Stimulated activated CD4-positive, alpha-beta T cell treated with anti-CD3 and anti-CD28 coated beads, Interleukin-1b, Interleukin-23, amount 100 ng/mL, for 1 hour (primary cell): ENCODE measurements around the gene GAS1.

ENCODE experiments used
- DNase-seq, 2 donors: peaks; one replicate each; pipeline ENCODE4 v3.0.0-alpha.2; 2020; ENCODE audit warnings: low read depth in 2 of 2

Gene GAS1

DNA sequence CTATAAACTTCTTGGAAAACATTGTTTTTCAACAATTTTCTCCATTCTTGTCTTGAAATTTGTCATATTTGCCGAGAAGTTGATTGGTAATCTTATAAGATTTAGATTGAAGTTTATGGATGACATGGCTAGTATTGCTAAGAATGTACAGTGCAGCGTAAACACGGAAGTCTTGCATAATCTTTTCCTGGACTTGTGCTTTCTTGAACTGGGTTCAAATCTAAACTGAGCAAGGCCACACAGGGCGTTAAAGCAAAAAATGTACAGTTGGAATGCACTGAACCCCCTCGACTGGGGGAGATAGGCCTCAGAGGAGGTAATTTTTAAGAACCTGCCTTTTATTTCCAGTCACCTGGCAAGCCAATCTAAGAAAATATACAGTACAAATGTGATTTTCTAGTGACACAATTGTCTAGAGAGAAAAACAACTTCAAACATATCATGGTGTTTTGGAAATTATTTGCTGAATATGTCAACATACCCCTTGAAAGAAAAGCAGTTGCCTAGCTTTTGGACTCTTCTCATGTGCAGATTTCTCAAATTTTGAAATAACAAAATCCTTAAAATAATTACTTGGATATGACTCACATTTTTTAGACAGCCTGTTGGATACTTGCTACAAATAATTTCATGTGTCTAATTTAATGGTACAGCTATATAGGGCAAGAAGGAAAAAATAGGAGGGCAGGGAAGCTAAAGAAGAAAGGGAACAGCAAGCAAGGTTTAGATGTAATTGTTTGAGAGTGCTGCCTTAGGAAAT, 18.5 kb upstream of the GAS1 start:
- DNase-seq: no peak

DNA sequence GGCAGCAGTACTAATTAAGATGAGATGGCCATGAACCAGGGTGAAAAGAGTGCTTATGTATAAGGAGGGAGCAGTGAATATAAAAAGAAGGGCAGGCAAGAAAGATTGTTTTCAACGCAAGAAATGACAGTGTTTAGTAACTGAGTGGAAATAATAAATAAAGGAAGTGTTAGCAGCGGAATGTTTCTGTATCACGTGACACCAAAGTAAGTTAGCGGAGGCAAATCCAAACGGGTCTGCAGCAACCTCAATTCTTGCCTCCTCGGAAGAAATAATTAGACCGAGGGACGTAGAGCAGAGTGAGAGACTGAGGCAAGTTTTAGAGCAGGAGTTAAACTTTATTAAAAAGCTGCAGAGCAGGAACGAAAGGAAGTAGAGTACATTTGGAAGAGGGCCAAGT, 15.4 kb upstream of the GAS1 start:
- DNase-seq: no peak

DNA sequence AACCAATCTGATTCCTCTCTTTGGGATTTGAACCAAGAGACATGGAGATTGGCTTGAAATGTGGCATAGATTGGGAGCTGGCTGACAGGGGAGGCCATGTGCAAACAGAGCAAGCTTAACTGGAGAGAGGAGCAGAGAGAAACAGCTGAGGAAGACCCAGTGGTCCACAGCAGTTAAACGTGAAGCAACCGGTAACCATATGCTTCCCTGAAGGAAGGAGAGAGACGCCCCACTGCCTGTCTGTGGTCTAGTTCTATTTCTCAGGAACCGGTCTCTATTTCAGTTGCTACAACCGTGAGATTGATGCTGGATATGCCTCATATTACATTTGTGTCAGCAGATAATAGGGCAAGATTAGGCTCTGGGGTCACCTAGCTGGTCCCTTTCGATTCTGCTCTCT, 13.6 kb upstream of the GAS1 start:
- no peak for DNase-seq

DNA sequence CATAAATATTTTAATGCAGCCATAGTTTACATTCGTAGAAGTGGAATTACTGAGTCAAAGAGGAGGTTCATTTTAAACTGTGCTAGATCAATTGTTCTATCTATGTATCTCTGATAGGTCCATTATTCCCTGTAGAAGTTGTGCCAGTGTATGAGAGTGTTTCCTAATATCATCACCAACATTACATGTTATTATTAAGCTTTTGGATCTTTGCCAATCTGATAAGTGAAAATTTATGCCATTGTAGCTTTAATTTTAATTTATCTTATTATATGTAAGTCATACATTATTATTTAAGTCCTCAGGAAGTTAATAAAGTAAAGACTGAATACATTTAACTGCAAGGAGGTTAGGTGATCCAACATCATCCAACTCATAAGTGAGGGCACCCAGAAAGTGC, 10.9 kb upstream of the GAS1 start:
- DNase-seq: no peak

DNA sequence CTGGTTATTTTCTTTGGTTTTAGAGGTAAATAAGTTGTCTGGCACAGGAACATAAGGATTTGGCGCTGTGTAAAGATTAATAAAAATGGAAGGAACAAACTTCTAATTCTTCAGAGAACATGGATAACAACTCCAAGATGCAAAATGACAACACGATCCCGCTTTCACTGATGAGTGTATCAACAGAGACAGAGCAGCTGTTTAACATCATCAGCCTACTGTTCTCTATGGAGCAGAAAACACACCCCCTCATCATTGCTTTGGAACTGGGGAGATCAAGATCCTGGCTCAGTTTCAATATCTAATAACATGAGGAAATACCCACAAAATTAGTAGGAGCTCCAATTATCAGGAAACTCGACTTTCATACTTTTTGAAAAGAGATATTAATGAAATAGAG, 8.3 kb upstream of the GAS1 start:
- no peak for DNase-seq

DNA sequence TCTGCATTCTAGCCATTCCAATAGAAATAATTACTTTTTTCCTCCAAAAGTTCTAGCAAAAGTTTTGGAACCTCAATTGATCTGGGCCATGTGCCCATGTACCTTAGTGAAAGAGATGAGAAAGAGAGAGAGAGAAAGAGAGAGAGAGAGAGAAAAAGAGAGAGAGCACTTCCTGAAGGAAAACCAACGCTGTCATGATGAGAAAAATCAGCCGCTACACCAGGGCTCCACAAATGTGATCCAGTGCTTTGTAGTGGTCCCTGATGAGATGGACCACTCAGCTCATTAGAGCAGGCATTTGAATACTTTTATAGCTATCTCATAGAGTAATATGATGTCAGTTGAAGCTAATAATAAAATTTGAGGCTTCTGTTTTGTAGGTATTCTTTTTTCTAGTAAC, 7.7 kb upstream of the GAS1 start:
- no peak for DNase-seq

DNA sequence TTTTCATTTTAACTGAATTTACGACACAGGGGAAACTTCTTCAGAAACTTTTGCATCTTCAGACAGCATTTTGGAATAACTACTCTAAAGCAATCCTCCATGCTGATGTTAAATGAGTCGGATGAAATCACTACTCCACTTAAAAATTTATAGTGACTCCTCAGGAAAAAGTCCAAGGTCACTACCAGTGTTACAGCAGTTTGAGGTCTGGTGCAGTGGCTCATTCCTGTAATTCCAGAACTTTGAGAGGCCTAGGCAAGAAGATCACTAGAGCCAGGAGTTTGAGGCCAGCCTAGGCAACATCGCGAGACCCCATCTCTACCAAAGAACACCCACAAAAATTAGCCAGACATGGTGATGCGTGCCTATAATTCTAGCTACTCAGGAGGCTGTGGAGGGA, 5.9 kb upstream of the GAS1 start:
- DNase-seq: no peak

DNA sequence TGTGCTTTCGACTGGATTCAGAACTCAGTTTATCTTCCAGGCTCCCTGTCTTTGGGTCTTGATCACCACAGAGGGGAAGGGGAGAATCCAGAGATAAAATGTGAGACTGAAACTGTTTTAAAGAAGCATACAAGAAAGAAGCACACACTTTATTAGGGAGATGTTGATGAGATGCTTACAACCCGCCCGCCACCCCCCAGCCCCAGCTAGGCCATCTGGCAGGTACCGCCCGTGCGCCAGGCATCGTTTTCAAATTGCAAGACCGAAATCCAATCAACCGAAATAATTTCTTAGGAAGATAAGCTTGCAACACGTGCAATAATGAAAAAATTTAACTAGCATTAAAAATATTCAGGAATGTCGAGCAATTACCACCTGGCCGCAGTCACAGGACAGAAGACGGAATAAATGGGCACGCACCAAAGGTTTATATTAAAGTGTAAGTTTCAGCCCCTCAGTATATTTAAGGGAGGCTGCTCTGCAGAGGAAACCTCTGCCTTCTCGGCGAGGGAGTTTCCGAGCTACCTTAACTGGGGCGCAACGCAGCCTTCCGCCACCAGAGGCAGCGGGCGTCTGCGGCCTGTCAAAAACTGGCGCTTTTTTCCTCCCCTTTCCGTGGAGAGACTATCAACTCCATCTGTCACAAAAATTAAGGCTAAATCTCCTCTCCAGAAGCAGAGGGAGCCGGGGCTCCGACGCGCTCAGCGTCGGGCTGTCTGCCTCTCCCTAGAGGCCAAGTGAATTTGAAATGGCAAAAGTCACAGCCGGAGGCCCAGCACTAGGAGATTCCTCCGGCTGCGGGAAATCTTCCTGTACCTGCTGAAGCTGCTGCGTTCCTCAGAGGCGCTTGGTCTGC, 996 bp upstream of the GAS1 start:
- peak; percentile 23 to 51 for DNase-seq

DNA sequence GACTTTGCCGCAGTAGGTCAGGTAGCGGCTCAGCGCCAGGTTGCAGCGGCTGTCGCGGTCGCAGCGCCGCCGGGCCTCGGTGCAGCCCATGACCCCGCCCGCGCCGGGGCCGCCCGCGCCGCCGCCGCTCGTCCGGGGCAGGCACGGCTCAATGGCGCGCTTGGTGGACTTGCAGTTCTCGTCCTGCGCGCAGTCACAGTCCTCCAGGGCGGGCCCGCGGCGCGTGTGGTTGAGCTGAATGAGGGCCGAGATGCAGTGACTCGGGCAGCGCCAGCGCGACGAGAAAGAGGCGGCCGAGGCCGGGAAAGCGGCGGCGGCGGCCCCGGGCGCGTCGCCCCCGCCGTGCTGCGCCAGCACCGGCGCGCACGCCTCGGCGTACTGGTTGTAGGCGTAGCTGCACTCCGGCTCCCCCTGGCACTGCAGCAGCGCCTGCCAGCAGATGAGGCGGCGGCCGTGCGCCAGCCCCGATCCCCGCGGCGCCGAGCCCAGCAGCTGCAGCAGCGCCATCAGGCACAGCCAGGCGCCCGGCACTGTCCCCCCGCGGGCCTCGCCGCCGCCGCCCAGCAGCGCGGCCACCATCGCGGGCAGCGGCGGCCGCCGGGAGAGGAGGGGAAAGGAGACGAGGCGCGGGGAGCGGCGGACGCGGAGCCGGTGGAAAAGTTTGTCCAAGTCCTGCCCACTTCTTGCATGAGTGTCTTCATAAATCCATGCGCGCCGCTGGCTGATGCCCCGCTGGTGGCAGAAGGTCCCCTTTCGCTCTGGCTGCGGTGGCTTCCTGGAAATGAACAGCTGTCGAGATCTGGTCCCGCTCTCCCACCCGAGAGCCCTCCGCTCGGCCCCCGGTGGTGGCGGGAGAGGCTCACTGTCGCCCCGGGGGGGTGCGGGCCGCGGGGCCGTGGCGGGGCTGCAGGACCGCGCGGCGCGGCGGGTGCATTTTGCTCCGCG, 833 bp downstream of the GAS1 start:
- DNase-seq: peak in 1 of 2 donors; percentile 29

DNA sequence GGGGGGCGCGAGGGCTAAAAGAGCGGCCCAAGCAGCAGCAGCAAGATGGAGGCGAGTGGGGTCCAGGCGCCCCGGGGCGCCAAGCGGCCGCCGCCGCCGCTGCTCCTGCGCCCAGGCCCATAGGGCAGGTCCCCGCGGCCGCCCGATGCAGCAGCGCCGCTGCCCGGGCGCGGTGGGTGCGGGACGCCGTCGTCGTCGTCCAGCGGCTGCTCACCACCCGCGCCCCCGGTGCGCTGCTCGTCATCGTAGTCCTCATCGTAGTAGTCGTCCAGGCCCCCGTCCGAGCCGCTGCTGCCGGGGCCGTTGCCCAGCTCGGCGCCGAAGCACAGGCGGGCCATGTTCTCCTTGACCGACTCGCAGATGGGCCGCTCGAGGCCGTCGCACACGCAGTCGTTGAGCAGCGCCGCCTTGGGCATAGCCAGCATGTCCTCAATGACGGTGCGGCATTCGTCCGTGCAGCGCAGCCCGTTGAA, 1.5 kb downstream of the GAS1 start:
- no peak for DNase-seq

DNA sequence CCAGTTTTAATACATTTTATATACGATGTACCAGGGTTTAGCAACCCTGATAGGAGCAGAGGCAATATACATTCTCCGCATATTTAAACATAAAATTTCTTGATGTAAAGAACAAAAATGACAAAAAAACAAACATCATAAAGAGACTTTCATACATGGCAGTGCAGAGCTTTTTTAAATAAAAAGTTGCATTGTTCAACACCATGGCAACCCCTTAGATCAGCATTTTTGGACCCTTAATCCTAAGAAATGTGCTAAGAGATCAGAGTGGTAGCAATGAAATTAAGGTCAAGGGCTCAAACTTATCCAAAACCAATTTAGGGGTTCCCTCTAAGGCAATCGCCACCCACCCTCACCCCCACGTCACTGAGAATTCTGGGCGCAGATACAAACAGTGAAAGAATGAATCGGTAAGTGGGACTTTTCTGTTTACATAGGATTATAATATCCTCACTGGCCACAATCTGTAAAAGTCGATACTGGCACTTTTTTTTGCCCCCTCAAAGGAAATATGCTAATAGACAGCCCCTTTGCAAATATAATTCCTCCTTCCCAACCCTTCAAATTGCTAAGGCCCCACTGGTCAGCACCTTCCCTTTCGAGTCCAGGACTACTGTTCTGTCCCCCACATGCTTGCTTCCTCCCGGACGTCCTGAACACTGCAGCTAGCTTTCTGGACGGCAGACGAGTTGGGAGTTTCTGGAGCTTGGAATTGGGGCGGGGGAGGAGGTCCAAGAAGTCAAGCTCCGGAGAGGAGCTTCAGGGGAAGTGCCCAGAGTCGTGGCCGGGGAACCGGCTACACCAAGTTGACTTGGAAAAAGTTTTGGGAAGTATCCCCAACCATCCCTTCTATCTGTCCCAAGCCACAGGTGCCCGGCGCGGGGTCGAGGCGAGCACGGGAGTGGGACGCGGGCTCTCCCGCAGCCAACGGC, 2.2 kb downstream of the GAS1 start:
- no peak for DNase-seq

DNA sequence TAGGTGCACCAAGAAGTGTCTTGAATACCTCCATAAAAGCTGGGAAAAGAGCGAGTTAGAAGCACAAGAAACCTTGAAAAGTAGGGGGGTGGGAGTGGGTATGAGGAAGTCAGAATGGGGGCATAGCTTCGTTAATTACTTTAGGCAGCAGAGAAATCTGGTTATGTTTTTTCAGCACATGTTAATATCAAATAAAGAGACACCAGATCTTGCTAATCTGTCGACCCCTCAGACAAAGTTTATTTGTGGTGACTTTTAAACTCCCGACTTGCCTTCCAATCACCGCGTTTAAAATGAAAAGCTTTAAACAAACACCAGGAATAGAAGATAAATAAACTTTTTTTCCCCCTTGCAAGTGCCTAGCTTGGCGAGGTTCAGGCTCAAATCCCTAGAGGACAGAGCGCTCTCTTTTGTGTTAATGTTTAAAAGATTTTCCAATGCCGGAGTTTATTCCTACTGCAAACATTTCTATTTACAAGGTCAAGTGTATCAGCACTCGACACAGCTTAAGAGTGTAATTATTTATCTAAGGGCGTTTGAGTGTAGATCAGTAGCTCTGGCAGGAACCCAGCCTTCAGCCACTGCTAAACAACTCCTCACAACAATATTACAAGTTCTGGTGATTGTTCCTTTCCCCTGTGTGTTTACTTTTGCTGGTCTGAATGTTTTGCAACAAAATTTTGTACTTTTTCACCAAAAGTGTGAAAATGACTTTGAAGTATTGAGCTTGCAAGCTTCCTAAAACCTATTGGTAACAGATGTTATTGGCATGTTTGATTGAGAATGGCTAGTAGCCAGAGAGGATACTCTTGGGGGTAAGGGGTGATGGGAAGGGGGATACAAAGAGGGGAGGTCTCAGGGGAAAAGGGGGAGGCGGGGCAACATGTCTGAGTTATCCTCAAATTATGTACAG, 3.8 kb downstream of the GAS1 start:
- no peak for DNase-seq

DNA sequence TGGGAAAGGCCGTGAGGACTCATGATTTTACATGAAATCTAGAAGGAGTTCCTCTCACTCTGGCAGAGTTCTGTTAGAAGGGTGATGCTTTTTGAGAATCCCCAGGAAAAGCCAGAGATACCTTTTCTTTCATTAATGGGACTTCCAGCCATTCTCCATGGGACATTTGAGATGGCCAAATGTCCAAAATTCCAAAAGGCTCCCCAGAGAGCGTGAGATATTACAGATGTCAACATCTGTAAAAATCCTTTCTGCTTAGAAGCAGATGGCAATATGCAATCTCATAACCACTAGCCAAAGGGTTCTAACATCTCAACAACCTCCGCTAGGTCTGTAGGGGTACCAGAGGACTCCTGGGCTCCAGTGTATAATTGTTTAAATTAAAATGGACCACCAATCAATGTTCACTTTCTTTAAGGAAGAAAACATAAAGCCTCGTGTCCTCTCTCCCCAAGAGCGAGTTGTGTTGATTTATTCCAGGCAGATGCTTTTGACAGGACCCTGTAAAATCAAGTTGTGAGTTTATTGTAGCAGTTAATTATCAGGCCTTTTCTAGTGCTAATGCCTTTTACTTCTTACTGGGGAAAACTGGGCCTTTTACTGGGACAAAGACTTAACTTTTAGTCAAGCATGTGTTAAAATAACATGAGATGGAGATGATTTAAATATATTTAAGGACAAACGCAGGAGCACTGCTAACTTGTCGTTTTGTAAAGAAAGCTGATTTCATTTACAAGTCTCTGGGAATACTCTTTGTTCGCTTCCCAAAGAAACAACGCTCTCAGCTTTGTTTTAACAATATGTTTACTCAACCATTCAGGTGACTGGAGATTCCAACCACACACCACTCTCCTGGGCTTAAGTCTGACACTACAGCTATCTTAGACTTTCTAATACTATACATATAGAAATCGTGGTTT, 4.8 kb downstream of the GAS1 start:
- no peak for DNase-seq

DNA sequence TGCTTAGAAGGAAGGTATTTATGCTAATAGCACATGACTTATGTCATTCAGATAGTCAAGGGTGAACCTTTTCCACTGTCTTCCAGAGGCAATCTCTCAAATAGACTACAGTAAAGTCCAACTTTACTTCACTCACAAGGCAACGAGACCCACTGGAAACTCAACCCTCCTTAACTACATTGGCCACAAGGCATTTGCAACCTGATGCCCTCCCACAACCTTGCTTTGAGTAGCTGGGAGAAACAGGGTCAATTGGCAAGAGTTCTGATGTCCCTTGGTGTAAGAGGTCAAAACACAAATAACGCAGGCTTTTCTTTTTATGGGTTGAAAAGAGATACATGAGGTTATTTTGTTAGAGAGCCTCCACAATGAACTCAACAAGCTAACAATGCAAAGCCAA, 6.1 kb downstream of the GAS1 start:
- DNase-seq: no peak

DNA sequence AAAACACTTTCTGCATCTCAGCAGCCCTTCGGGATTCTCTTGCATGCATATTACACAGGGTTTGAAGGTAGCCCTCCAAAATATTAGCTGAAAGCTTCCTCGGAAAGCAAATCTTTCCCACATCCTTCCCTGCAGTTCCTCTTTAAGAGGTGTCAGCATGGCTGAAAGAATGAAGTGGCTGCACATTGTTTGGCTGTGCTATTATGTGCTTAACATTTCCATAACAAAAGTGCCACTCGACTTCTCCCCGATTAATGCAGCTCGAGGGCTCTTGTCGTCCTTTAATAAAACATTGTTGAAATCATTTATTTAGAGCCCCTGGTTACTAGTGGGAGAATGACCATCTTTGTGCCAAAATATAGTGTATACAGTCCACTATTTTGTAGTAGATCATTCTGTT, 6.5 kb downstream of the GAS1 start:
- no peak for DNase-seq

DNA sequence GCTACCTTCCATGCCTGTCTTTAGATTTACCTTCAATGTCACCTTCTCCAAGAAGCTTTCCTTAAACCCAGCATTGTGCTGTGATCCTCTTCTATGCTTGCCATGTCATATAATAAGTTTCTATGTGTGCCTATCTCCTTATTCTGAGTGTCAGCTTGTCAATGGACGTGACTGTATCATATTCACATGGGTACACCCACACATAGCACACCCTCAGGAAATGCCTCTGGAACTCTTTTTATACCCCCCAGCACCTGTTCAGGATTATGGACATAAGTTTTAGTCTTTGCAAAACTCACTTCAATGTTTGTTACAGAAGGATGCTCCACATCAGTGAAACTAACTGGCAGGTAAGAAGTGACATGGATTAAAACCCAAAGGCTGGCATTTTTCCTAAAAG, 7.4 kb downstream of the GAS1 start:
- no peak for DNase-seq

DNA sequence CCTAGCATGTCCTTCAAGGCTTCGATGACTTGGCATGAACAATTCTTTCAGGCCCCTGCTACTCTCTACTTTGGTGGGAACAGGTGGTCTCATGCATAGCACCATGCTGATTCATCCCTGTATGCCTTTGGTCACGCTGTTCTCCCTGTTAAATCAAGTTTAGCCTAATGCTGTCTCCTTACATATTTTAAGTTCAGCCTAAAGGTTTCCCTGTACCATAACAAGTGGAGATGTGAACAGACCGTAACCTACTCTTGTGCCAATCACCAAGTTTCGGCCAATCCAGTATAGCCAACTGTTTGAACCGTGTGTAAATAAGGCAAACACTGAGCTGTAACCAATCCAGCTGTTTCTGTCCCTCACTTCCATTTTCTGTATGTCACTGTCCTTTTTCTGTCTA, 8.0 kb downstream of the GAS1 start:
- no peak for DNase-seq

DNA sequence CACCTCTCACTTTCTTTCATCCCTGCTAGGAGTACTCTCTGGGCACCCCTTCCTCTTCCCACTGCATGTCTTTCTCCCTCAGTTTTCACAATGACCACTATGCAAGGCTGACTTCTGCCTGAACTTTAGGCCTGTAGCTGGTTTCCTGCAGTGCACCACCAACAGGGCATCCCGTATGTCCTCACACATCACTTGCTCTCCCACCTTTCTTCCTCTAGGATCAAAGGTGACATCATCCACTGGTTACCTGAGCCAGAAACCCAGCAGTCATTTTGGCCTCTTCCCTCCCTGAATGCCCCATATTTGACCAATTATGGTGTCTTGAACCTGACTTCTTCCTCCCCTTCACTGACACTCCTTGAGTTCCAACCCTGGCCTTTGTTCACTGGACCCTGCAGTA, 8.5 kb downstream of the GAS1 start:
- DNase-seq: no peak

DNA sequence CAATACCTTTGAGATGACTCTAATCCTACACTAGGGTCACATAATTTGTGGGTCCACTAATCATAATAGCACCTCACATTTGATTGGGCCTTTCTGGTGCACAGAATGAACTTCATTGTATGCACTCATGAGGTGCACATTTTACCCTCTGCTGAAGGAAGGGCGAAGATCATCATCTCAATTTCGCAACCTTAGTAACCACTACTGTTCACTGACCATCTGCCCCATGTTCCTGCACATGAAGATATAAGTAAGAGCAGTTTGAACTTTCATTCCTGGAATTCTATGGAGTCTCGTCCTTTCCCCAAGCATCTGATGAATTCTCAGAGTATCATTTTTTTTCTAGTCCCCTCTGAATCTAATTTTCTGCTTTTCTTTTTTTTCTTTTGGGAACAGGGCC, 21.2 kb downstream of the GAS1 start:
- DNase-seq: no peak
